ENCODE data around the gene CSNK1D.

Gene CSNK1D

GRCh38 chr17:82249896-82250581 is 23.5 kb downstream of the CSNK1D start:
- Mint-ChIP-seq H3K36me3 (peaks cover 51 to 54% of the 10 kb centered on the region in 2 donors), H3K4me3 (no peak overlapping the region), H3K4me1 (peaks cover 17 to 27% of the 10 kb centered on the region in 2 donors), H3K9me3 (no peaks in the 10 kb centered on the region), H3K27me3 (no peaks in the 10 kb centered on the region), H3K27ac (no peak overlapping the region)
- DNase-seq (no peak), ATAC-seq (replicated peaks) (no peak)

GRCh38 chr17:82248815-82249674 is 24.5 kb downstream of the CSNK1D start:
- no peak overlapping the region for H3K4me3 Mint-ChIP-seq
- peaks cover 61 to 63% of the 10 kb centered on the region in 2 donors for H3K36me3 Mint-ChIP-seq
- peaks cover 23 to 27% of the 10 kb centered on the region in 2 donors for H3K4me1 Mint-ChIP-seq
- no peaks in the 10 kb centered on the region for H3K9me3 Mint-ChIP-seq
- no peaks in the 10 kb centered on the region for H3K27me3 Mint-ChIP-seq
- DNase-seq = no peak
- ATAC-seq (replicated peaks) = no peak
- H3K27ac Mint-ChIP-seq = peak overlapping the region; percentile 65

GRCh38 chr17:82247856-82248671 is 25.4 kb downstream of the CSNK1D start:
- Mint-ChIP-seq H3K36me3 (peaks cover 63 to 64% of the 10 kb centered on the region in 2 donors), H3K27me3 (no peaks in the 10 kb centered on the region), H3K27ac (peak overlapping the region; percentile 73), H3K4me3 (peak overlapping the region; percentile 14 to 62), H3K4me1 (peaks cover 26 to 31% of the 10 kb centered on the region in 2 donors), H3K9me3 (no peaks in the 10 kb centered on the region)
- no peak for ATAC-seq (replicated peaks)
- no peak for DNase-seq

- H3K27ac Mint-ChIP-seq = peak overlapping the region; percentile 94
- H3K27me3 Mint-ChIP-seq = no peaks in the 10 kb centered on the region
- DNase-seq = no peak
- peaks cover 55 to 61% of the 10 kb centered on the region in 2 donors for H3K36me3 Mint-ChIP-seq
- peak in 1 of 2 donors; percentile 15 for ATAC-seq (replicated peaks)
- H3K9me3 Mint-ChIP-seq = no peaks in the 10 kb centered on the region
- H3K4me3 Mint-ChIP-seq = no peak overlapping the region
- H3K4me1 Mint-ChIP-seq = peaks cover 30 to 39% of the 10 kb centered on the region in 2 donors
These were observed 26.2 kb downstream of the CSNK1D start for GRCh38 chr17:82247182-82247823.

DNA sequence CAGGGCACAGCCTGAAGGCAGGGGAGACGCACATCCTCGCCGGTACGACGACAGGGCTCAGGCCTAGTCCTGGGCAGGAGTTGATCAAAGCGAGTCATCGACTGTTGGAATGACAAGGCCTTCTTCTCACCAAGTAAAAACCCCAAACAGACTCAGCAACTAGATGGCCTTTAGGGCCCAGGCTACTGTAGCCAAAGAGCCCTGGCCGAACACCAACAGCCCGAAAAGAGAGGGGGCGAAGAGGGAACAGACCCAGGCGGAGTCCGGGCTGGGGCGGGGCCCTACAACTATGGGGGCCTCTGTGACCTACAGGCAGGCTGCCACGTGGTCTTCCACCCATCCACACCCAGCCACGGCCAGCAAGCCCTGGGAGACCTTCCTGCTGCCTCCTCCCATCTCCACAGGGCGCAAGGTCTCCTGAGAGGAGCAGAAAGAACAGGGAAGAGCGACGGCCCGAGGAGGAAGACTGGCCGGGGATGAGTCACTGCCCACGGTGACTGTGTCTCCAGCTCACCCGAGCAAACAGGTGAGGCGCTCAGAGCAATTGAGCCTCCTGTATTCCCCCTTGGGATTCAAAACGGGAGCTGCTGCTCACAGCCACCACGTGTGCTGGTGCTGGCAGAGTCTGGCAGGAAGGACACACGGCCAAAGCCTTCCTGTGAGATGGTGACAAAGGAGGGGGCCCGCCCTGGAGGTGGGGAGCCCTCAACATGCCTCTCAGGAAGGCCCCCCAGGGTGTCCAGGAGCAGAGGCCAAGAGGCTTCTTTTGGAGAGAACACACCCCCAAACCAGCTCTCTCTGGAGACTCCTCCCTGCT is 26.9 kb downstream of the CSNK1D start:
- Mint-ChIP-seq H3K36me3 (peaks cover 56 to 60% of the 10 kb centered on the region in 2 donors), H3K4me1 (peaks cover 37 to 46% of the 10 kb centered on the region in 2 donors), H3K9me3 (no peaks in the 10 kb centered on the region), H3K27me3 (no peaks in the 10 kb centered on the region), H3K4me3 (no peak overlapping the region), H3K27ac (peak overlapping the region; percentile 94)
- ATAC-seq (replicated peaks) (peak; percentile 41 to 53), DNase-seq (no peak)

DNA sequence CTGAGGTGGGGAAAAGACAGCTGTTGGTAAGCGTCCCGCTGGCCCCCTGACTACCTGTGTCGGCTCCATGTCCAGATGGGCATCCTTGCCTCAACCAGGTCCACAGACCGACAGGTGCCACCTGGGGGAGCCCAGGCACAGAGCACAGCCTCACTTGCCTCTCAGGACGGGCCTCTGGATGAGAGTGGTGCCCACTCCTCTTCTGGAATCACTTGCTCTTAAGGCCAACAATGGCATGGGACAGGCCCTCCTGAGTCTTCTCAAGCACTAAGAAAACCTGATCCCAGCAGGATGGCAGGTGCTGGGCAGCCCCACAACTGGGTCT is 27.5 kb downstream of the CSNK1D start:
- H3K4me1 Mint-ChIP-seq = peaks cover 42 to 52% of the 10 kb centered on the region in 2 donors
- peak overlapping the region; percentile 94 for H3K27ac Mint-ChIP-seq
- H3K36me3 Mint-ChIP-seq = peaks cover 52 to 60% of the 10 kb centered on the region in 2 donors
- no peaks in the 10 kb centered on the region for H3K9me3 Mint-ChIP-seq
- no peak for ATAC-seq (replicated peaks)
- no peaks in the 10 kb centered on the region for H3K27me3 Mint-ChIP-seq
- no peak for DNase-seq
- H3K4me3 Mint-ChIP-seq = no peak overlapping the region

DNA sequence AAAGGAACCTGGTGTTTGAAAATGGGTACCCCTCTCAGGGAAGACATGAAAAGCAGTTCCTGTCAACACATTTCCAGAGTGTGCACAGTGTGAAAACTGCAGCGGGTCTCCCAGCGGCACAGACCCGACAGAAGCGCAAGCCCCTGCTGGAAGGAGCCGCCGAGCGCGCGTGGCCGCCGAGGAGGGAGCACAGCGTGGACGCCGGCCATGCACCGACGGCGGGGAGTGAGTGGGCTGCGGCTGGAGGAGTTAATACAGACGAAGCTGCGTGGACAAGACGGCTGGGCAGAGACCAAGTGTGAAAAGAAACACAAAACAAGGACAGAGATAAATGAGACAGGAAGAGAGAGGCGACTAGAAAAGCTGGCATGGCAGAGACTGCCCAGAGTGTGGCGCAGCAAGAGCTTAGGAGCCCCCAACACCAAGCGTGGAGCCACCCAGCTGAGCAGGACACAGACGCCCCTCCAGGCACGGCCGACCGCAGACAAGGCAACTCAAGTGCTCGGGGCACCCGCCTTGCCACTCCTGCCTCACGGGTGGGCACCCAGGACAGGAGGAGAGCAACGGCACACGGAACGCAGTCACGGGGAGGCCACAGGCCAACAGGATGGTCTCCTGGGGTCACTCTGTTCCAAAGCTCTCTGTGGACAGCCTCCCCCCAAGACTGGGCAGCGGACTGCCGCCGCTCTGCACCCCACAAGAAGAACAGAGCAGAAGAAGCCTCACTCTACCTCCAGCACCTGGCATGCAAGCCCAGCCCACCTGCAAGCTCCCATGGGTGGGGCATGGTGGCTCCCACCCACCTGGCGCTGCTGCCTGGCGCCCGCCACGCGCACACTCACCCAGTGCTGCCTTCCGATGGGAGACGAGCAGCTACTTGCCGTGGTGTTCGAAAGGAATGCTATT is 28.1 kb downstream of the CSNK1D start:
- DNase-seq (no peak), ATAC-seq (replicated peaks) (no peak)
- Mint-ChIP-seq H3K4me1 (peaks cover 47 to 58% of the 10 kb centered on the region in 2 donors), H3K27ac (no peak overlapping the region), H3K9me3 (no peaks in the 10 kb centered on the region), H3K4me3 (no peak overlapping the region), H3K27me3 (no peaks in the 10 kb centered on the region), H3K36me3 (peaks cover 54 to 64% of the 10 kb centered on the region in 2 donors)

DNA sequence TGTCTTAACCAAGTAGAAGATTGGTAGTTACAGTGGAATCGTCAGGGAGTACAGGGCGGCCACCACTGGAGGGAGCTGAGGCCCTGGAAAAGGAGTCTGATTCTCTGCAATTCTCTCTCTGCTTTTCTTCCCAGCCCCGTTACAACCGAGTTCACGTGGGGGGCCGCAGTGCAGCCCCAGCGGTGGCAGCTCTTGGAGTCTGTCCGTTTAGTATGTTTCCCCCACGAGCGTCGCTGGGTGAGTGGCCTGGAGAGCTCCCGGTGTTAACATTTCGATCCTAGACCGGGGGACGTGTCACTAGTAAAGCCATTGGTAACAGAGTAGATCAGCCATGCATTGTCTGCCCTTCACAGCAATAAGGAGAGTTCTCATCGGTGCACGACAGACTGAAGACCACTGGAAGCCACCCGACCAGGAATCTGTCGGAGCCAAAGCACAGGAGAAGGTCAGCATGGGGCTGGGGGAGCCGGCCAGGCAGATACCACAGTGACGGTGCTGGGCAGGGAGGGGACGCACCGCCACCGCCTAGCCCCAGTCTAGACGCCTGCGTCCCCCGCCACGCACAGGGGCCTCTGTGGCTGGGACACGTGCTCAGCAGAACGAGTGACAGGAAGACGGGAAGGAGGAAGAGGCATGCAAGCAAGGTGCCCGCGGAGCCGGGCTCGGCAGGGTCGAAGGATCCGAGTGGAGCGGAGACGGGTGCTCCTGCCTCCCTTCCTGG is 28.9 kb downstream of the CSNK1D start:
- Mint-ChIP-seq H3K27ac (peak overlapping the region; percentile 33), H3K9me3 (no peaks in the 10 kb centered on the region), H3K4me3 (no peak overlapping the region), H3K27me3 (no peaks in the 10 kb centered on the region), H3K36me3 (peaks cover 54 to 68% of the 10 kb centered on the region in 2 donors), H3K4me1 (peaks cover 54 to 66% of the 10 kb centered on the region in 2 donors)
- DNase-seq = no peak
- no peak for ATAC-seq (replicated peaks)

DNA sequence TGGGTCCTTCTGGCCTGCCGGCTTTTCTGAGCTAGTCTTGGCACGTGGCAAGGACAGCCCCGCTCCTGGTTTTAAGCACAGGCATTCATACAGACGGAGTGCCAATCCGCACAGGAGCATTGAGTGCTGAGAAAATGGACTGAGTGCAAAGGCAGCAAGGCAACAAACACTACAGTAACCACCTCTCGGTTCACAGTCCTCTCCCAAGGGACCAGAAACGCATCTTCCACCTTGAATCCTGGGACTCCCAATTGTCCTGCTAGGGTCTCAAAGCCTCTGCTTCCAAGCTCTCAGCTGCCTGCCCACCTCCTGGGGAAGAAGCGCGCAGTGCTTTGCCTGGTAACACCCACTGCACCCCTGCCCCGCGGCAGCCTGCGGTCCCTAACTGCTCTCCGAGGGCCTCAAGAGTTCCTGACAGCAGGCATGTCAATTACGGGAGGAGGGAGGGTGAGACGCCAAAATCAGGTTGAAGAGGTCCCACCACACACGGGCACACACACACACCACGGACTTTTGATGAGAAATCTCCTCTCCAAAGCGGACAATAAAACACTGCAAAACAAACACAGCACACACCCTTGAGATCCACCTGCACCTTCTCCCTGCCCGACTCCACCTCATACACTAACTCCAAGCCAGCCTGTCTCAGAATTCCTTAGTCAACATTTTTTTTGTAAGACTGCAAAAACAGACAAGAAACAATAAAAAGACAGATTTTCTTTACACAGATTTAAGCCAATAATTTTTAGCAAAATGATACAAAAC is 29.7 kb downstream of the CSNK1D start:
- Mint-ChIP-seq H3K9me3 (no peaks in the 10 kb centered on the region), H3K27ac (peak overlapping the region; percentile 33), H3K4me3 (no peak overlapping the region), H3K4me1 (peaks cover 59 to 71% of the 10 kb centered on the region in 2 donors), H3K27me3 (no peaks in the 10 kb centered on the region), H3K36me3 (peaks cover 56 to 67% of the 10 kb centered on the region in 2 donors)
- ATAC-seq (replicated peaks) (no peak), DNase-seq (no peak)

DNA sequence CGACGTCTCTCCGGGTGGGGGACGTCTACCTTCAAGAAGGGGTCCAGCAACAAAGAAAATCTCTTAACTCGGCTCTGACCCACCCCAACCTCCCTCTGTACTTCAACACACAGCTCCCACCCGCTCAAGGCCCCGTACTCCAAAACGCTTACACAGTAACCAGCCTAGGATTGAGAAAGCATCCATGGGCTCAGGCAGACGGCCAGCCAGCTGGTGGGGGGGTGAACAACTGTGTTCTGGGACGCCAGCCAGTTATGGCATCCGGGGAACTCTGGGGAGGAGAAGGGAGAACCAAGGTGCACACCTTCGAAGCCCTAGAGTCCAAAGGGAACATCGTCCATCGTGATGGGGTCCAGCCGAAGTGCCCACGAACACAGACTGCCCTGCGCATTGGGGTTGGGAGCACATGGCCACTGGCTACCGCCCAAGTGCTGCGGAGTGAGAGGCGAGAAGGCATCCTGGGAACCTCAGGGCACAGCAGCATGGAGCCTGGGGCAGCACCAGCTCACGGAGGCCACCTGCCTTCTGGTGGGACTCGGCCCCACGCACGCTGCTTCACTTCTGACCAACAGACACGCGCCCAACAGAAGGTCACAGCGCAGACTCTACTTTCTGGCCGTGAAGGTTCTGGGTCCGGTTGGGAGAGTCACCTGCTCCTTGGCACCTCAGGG is 30.4 kb downstream of the CSNK1D start:
- ATAC-seq (replicated peaks) = no peak
- H3K4me1 Mint-ChIP-seq = peaks cover 62 to 71% of the 10 kb centered on the region in 2 donors
- no peak for DNase-seq
- no peaks in the 10 kb centered on the region for H3K9me3 Mint-ChIP-seq
- peaks cover 51 to 63% of the 10 kb centered on the region in 2 donors for H3K36me3 Mint-ChIP-seq
- H3K27ac Mint-ChIP-seq = no peak overlapping the region
- no peak overlapping the region for H3K4me3 Mint-ChIP-seq
- no peaks in the 10 kb centered on the region for H3K27me3 Mint-ChIP-seq

DNA sequence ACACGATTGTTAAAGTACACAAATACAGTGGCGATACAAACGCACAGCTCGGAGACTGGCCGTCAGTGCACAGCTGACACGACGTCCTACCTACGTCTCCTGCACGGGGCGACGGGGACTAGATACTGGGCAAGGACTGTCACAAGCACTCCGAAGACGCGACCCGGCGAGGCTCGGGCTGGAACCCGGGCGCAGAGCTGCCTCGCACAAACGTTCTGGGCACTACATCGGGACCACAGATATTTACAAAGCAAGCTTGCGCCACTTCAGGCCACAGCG is 30.9 kb downstream of the CSNK1D start:
- peaks cover 48 to 59% of the 10 kb centered on the region in 2 donors for H3K36me3 Mint-ChIP-seq
- no peaks in the 10 kb centered on the region for H3K9me3 Mint-ChIP-seq
- peaks cover 59 to 71% of the 10 kb centered on the region in 2 donors for H3K4me1 Mint-ChIP-seq
- DNase-seq = no peak
- H3K27ac Mint-ChIP-seq = peak overlapping the region; percentile 75
- no peaks in the 10 kb centered on the region for H3K27me3 Mint-ChIP-seq
- no peak for ATAC-seq (replicated peaks)
- H3K4me3 Mint-ChIP-seq = peak overlapping the region in 1 of 2 donors; percentile 36
